Colonic mucosa (tissue), 4 donors: ENCODE measurements around the gene SH3BP1. TPM values are rescaled to one million over a fixed set of nuclear protein-coding genes. Genes with fewer than 3 reads are reported as not detected.
"Not testable (repeated sequence)": the region's sequence is repeated elsewhere in the genome, so short reads cannot be mapped to it uniquely, and the experiment has no call there.

Experiments
- DNase-seq: peaks from one replicate; pipeline ENCODE4 v3.0.0-alpha.2; 2020
- H3K27ac ChIP-seq: fragments of 200-600 bp; one replicate; pipeline ENCODE4 v1.8.0; 2021
- H3K27me3 ChIP-seq: fragments of 200-600 bp; one replicate; pipeline ENCODE4 v1.8.0; 2021
- H3K36me3 ChIP-seq: fragments of 200-600 bp; one replicate; pipeline ENCODE4 v1.8.0; 2021
- H3K4me1 ChIP-seq: fragments of 200-600 bp; one replicate; pipeline ENCODE4 v1.8.0; 2021; ENCODE audit warnings: mild to moderate bottlenecking
- H3K4me3 ChIP-seq: fragments of 200-600 bp; one replicate; pipeline ENCODE4 v1.8.0; 2021
- H3K9ac ChIP-seq, 2 donors: one replicate each; pipeline ENCODE4 v1.7.0; 2013; ENCODE audit warnings: control low read depth in 2 of 2, low read depth in 2 of 2, low read length in 2 of 2
- H3K9me3 ChIP-seq: fragments of 200-600 bp; one replicate; pipeline ENCODE4 v1.8.0; 2021
- CTCF ChIP-seq: fragments of 200-600 bp; IDR thresholded peaks from one replicate; pipeline ENCODE4 v1.8.0; 2022; ENCODE audit warnings: antibody characterized with exemption, mild to moderate bottlenecking
- intact Hi-C: fragments of 100-400 bp; cut with DNase I; formaldehyde crosslinking; loops from one replicate; pipeline ENCODE4 v1.14.1; 2022
- total RNA-seq, 2 donors: library from RNA; stranded (reverse); fragmentation: NEBNext Ultra II Directional in 1 of 2; extraction: Animal tissue kit (Norgen Biotek cat#: 25700) in 1 of 2; gene quantifications; one replicate each; pipeline ENCODE4 v1.2.1, GENCODE V29; 2021
- donor health status: healthy.
- donor health status: DM: no; HTN: no; CAD: no.
- donor health status: DM: no; HTN: no; CAD: no.

SH3BP1 gene
- total RNA-seq, 2 donors from 2014 or later, result 91.8 to 125 TPM

GRCh38 chr22:37601540-37602442, 37.7 kb upstream of the SH3BP1 start:
- no peak overlapping the region for H3K4me3 ChIP-seq

GRCh38 chr22:37602546-37603277, 36.8 kb upstream of the SH3BP1 start:
- H3K9me3 ChIP-seq, H3K9ac ChIP-seq, H3K27me3 ChIP-seq, DNase-seq, H3K4me3 ChIP-seq, H3K27ac ChIP-seq, H3K36me3 ChIP-seq, intact Hi-C loops, H3K4me1 ChIP-seq: not testable (repeated sequence)

More at GRCh38 chr22:37601540-37602442, 37.7 kb upstream of the SH3BP1 start:
- Histone ChIP-seq H3K9me3 (no peaks in the 10 kb centered on the region), H3K36me3 (no peaks in the 10 kb centered on the region), H3K27me3 (no peaks in the 10 kb centered on the region), H3K27ac (peak overlapping the region; percentile 64), H3K9ac (peak overlapping the region in 1 of 2 donors; percentile 55), H3K4me1 (no peaks in the 10 kb centered on the region)
- TF ChIP-seq CTCF, result no peak
- intact Hi-C loops, result no loop called here
- peak; percentile 80 for DNase-seq

GRCh38 chr22:37604074-37604473, 35.4 kb upstream of the SH3BP1 start:
- Histone ChIP-seq H3K27me3 (no peaks in the 10 kb centered on the region), H3K9me3 (no peaks in the 10 kb centered on the region), H3K27ac (no peak overlapping the region), H3K4me1 (no peaks in the 10 kb centered on the region), H3K36me3 (no peaks in the 10 kb centered on the region), H3K9ac (no peak overlapping the region), H3K4me3 (no peak overlapping the region)
- TF ChIP-seq CTCF, result no peak
- DNase-seq, result no peak
- intact Hi-C loops, result no loop called here

- no peak overlapping the region for H3K27ac ChIP-seq
- no peak overlapping the region for H3K4me3 ChIP-seq
- peaks cover 3% of the 10 kb centered on the region for H3K4me1 ChIP-seq
- peak; percentile 28 for DNase-seq
- no peak for TF ChIP-seq CTCF
- intact Hi-C loops, result no loop called here
- no peaks in the 10 kb centered on the region for H3K9me3 ChIP-seq
- H3K9ac ChIP-seq, result no peak overlapping the region
- no peaks in the 10 kb centered on the region for H3K36me3 ChIP-seq
- H3K27me3 ChIP-seq, result no peaks in the 10 kb centered on the region
These were observed 34.6 kb upstream of the SH3BP1 start for GRCh38 chr22:37604875-37605274.

- Histone ChIP-seq H3K9ac (peak overlapping the region in 1 of 2 donors; percentile 70), H3K27ac (peak overlapping the region; percentile 94), H3K27me3 (no peaks in the 10 kb centered on the region), H3K4me1 (peaks cover 7% of the 10 kb centered on the region), H3K4me3 (peak overlapping the region; percentile 90), H3K9me3 (no peaks in the 10 kb centered on the region), H3K36me3 (no peaks in the 10 kb centered on the region)
- peak; percentile 97 for TF ChIP-seq CTCF
- peak; percentile 97 for DNase-seq
- intact Hi-C loops, result no loop called here
These were observed 32.2 kb upstream of the SH3BP1 start for GRCh38 chr22:37607010-37607934.
